H1 (cell line): ENCODE data around the gene GOLGA6L10. TPM values are rescaled to one million over a fixed set of nuclear protein-coding genes. Genes with fewer than 3 reads are reported as not detected.
"Not testable (repeated sequence)": the region's sequence is repeated elsewhere in the genome, so short reads cannot be mapped to it uniquely, and the experiment has no call there.

Experiments
- CTCF ChIA-PET: fragments of 300-600 bp; sonication (Branson Sonifier 250); formaldehyde crosslinking; loops from one replicate; lab custom pipeline; 2021; ENCODE audit not compliant: partially characterized antibody; lab: Charles Lee
- POLR2A ChIA-PET: fragments of 300-600 bp; sonication (Branson Sonifier 250); formaldehyde crosslinking; loops from one replicate; lab custom pipeline; 2021; ENCODE audit warnings: inconsistent platforms; ENCODE audit not compliant: partially characterized antibody; lab: Charles Lee
- DNase-seq, 2 experiments: peaks; one replicate each; pipeline versions ENCODE4 v3.0.0 to v3.0.0-alpha.2; 2010 to 2022; ENCODE audit warnings: low spot score in 2 of 2, low read depth in 1 of 2, mixed read lengths in 1 of 2
- FAIRE-seq: peaks from 2 replicates; lab custom pipeline; 2011; peaks lifted over from hg19 to GRCh38; lab: Jason Lieb, UNC
- H2AFZ ChIP-seq: 2 replicates; pipeline ENCODE4 v1.8.1; 2012; ENCODE audit warnings: low read length, inconsistent platforms
- H2AK5ac ChIP-seq: 2 replicates; pipeline ENCODE4 v1.6.1; 2013; ENCODE audit warnings: low read depth, low read length
- H2BK120ac ChIP-seq: replicated peaks from 2 replicates; pipeline ENCODE3; 2013; ENCODE audit warnings: low read depth, low read length, inconsistent platforms
- H2BK12ac ChIP-seq: 2 replicates; pipeline ENCODE4 v1.6.1; 2013; ENCODE audit warnings: low read depth, low read length
- H2BK15ac ChIP-seq: 2 replicates; pipeline ENCODE4 v1.6.1; 2013; ENCODE audit warnings: low read length
- H2BK20ac ChIP-seq: 2 replicates; pipeline ENCODE4 v1.6.1; 2013; ENCODE audit warnings: low read length
- H2BK5ac ChIP-seq: 2 replicates; pipeline ENCODE4 v1.6.1; 2013; ENCODE audit warnings: low read depth, low read length
- H3K14ac ChIP-seq: 2 replicates; pipeline ENCODE4 v1.6.1; 2013; ENCODE audit warnings: inconsistent platforms; ENCODE audit not compliant: insufficient read length
- H3K18ac ChIP-seq: 2 replicates; pipeline ENCODE4 v1.6.1; 2013; ENCODE audit warnings: low read length; ENCODE audit errors: extremely low read depth
- H3K23ac ChIP-seq: 2 replicates; pipeline ENCODE4 v1.6.1; 2013; ENCODE audit warnings: inconsistent platforms; ENCODE audit not compliant: insufficient read length
- H3K23me2 ChIP-seq: 2 replicates; pipeline ENCODE4 v1.6.1; 2013; ENCODE audit warnings: low read depth, low read length
- H3K27ac ChIP-seq: 2 replicates; pipeline ENCODE4 v1.6.1; 2011; ENCODE audit warnings: low read depth, low read length, inconsistent platforms
- H3K27me3 ChIP-seq, 4 experiments: replicated peaks in 1 of 4; 1 replicate in 1 of 4; 2 replicates in 3 of 4; pipeline versions ENCODE4 v1.6.1 to v1.8.1; 2011 to 2013; ENCODE audit warnings: low read length in 3 of 4, mild to moderate bottlenecking in 3 of 4, inconsistent platforms in 2 of 4, mixed read lengths in 2 of 4, moderate library complexity in 1 of 4; ENCODE audit not compliant: control insufficient read depth in 3 of 4, insufficient read depth in 3 of 4; ENCODE audit errors: extremely low read depth in 1 of 4
- H3K36me3 ChIP-seq, 4 experiments: 2 replicates each; pipeline versions ENCODE4 v1.6.1 to v1.8.1; 2011 to 2013; ENCODE audit warnings: mild to moderate bottlenecking in 4 of 4, low read length in 3 of 4, moderate library complexity in 2 of 4, control low read depth in 1 of 4, inconsistent platforms in 1 of 4; ENCODE audit not compliant: insufficient read depth in 4 of 4, control insufficient read depth in 2 of 4
- H3K4ac ChIP-seq: replicated peaks from 2 replicates; pipeline ENCODE3; 2013; ENCODE audit warnings: low read length, low read depth, mixed read lengths, inconsistent platforms; ENCODE audit not compliant: insufficient read length
- H3K4me1 ChIP-seq, 4 experiments: replicated peaks in 1 of 4; 1 replicate in 1 of 4; 2 replicates in 3 of 4; pipeline versions ENCODE4 v1.6.1 to v1.8.1; 2011 to 2013; ENCODE audit warnings: low read length in 3 of 4, inconsistent platforms in 2 of 4, mixed read lengths in 1 of 4; ENCODE audit not compliant: insufficient read depth in 4 of 4, control insufficient read depth in 3 of 4
- H3K4me2 ChIP-seq, 2 experiments: 2 replicates each; pipeline versions ENCODE4 v1.6.1 to v1.8.1; 2011 to 2013; ENCODE audit warnings: low read depth in 2 of 2, low read length in 2 of 2, control low read depth in 1 of 2, inconsistent platforms in 1 of 2, mild to moderate bottlenecking in 1 of 2; ENCODE audit not compliant: insufficient read depth in 1 of 2
- H3K4me3 ChIP-seq, 4 experiments: fragments of 200-600, 300-600 bp in 1 of 4; sonication (generic), shearing (Covaris generic), sonication (Bioruptor Twin) in 1 of 4; 2 replicates each; pipeline versions ENCODE4 v1.5.1 to v1.8.1; 2011 to 2016; ENCODE audit warnings: low read length in 4 of 4, low read depth in 3 of 4, control low read depth in 2 of 4, inconsistent platforms in 2 of 4, mild to moderate bottlenecking in 2 of 4, mixed read lengths in 1 of 4, moderate library complexity in 1 of 4; ENCODE audit not compliant: insufficient read depth in 2 of 4; ENCODE audit errors: extremely low read depth in 1 of 4
- H3K56ac ChIP-seq: replicated peaks from 2 replicates; pipeline ENCODE3; 2013; ENCODE audit warnings: low read depth, mild to moderate bottlenecking, mixed read lengths, low read length, inconsistent platforms; ENCODE audit not compliant: insufficient read length
- H3K79me1 ChIP-seq: 2 replicates; pipeline ENCODE4 v1.6.1; 2013; ENCODE audit warnings: low read depth, low read length, control low read depth
- H3K79me2 ChIP-seq, 2 experiments: 2 replicates each; pipeline versions ENCODE4 v1.6.1 to v1.8.1; 2012 to 2013; ENCODE audit warnings: low read length in 2 of 2, mild to moderate bottlenecking in 2 of 2, inconsistent platforms in 1 of 2; ENCODE audit not compliant: insufficient read depth in 2 of 2, control insufficient read depth in 1 of 2
- H3K9ac ChIP-seq, 4 experiments: replicated peaks in 1 of 4; 1 replicate in 1 of 4; 2 replicates in 3 of 4; pipeline versions ENCODE4 v1.6.1 to v1.8.1; 2011 to 2013; ENCODE audit warnings: low read depth in 3 of 4, low read length in 3 of 4, control low read depth in 2 of 4, mild to moderate bottlenecking in 2 of 4, moderate library complexity in 2 of 4, inconsistent platforms in 1 of 4; ENCODE audit errors: extremely low read depth in 1 of 4
- H3K9me3 ChIP-seq, 2 experiments: 2 replicates each; pipeline versions ENCODE4 v1.6.1 to v1.8.1; 2012 to 2013; ENCODE audit warnings: mild to moderate bottlenecking in 2 of 2, moderate library complexity in 2 of 2, control low read depth in 1 of 2, inconsistent platforms in 1 of 2, low read depth in 1 of 2, low read length in 1 of 2, mixed read lengths in 1 of 2; ENCODE audit not compliant: insufficient read depth in 2 of 2
- H4K20me1 ChIP-seq, 2 experiments: replicated peaks in 1 of 2; 2 replicates each; pipeline versions ENCODE3 to v1.8.1; 2011 to 2013; ENCODE audit warnings: inconsistent platforms in 2 of 2, low read length in 2 of 2, mild to moderate bottlenecking in 1 of 2; ENCODE audit not compliant: insufficient read depth in 2 of 2, control insufficient read depth in 1 of 2
- H4K5ac ChIP-seq: 2 replicates; pipeline ENCODE4 v1.6.1; 2013; ENCODE audit warnings: low read length, low read depth, mixed read lengths, inconsistent platforms; ENCODE audit not compliant: insufficient read length
- H4K8ac ChIP-seq: 2 replicates; pipeline ENCODE4 v1.8.0; 2013; ENCODE audit warnings: mild to moderate bottlenecking, moderate library complexity, low read length, inconsistent platforms; ENCODE audit not compliant: insufficient read depth; ENCODE audit errors: extremely low read depth
- H4K91ac ChIP-seq: replicated peaks from 2 replicates; pipeline ENCODE3; 2013; ENCODE audit warnings: low read length, mixed read lengths, inconsistent platforms; ENCODE audit not compliant: insufficient read length
- WGBS, 2 experiments: shearing (Covaris generic) in 1 of 2; methylation state at CpG; one replicate each; pipeline versions ENCODE4 v1.1.6 to v1.1.7; 2013 to 2015; ENCODE audit warnings: low lambda C conversion rate in 2 of 2, mixed read lengths in 2 of 2, inconsistent platforms in 1 of 2, low coverage in 1 of 2, missing lambda C conversion rate in 1 of 2; ENCODE audit not compliant: insufficient replicate concordance in 2 of 2, insufficient coverage in 1 of 2, insufficient read length in 1 of 2; ENCODE audit errors: extremely low coverage in 1 of 2, missing lambda C conversion rate in 1 of 2; 5-methylcytosine and 5-hydroxymethylcytosine counted together
- polyA plus RNA-seq, 7 experiments: library from polyadenylated mRNA; depleted of rRNA in 3 of 7; stranded (reverse) in 5 of 7; unstranded in 2 of 7; fragments of >200 nt in 5 of 7; fragments of 200-250 nt in 2 of 7; gene quantifications; 1 replicate in 5 of 7; 2 replicates in 1 of 7; 4 replicates in 1 of 7; pipeline versions ENCODE4 v1.2.1 to v1.2.3, GENCODE V29; 2011 to 2013; ENCODE audit warnings: missing spikeins in 2 of 7, mixed read lengths in 2 of 7
- total RNA-seq: library from RNA; stranded (reverse); fragmentation: NEBNext Ultra II Directional; extraction: Animal tissue kit (Norgen Biotek cat#: 25700); gene quantifications from 2 replicates; pipeline ENCODE4 v1.2.1, GENCODE V29; 2021

Gene GOLGA6L10
- total and polyA plus RNA-seq, 2 of the 8 experiments (the other 6 are each of a cell fraction or from before 2014, with no cell fraction given) = 0.91 to 4.0 TPM

DNA sequence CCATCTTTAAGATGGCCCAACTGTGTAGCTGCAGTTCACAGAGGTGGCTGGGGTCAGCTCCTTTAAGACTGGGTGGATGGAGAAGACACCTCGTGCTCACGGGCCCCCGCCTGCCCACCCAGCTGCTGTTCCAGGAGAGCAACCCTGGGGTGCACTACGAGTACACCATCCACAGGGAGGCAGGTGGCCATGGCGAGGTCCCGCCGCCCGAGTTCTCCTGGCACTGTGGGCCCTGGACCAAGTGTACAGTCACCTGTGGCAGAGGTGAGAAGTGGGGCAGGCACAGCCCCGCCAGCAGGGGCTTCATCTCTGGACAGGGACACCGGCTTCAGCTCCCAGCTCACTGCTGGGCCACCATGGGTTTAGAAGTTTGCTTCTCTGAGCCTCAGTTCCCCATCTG, 26.8 kb downstream of the GOLGA6L10 start:
- H3K23me2 ChIP-seq, H3K9ac ChIP-seq, H2BK15ac ChIP-seq, H3K4me1 ChIP-seq, H3K79me2 ChIP-seq, H2BK120ac ChIP-seq, H3K27ac ChIP-seq, H3K56ac ChIP-seq, H2BK20ac ChIP-seq, CTCF ChIA-PET, FAIRE-seq, H2AK5ac ChIP-seq, H3K36me3 ChIP-seq, H3K4me3 ChIP-seq, H3K14ac ChIP-seq, H3K27me3 ChIP-seq, POLR2A ChIA-PET, H4K20me1 ChIP-seq, H3K23ac ChIP-seq, H3K79me1 ChIP-seq, H2AFZ ChIP-seq, H4K5ac ChIP-seq, H3K9me3 ChIP-seq, H3K4ac ChIP-seq, H2BK5ac ChIP-seq, H3K18ac ChIP-seq, H3K4me2 ChIP-seq, H2BK12ac ChIP-seq, DNase-seq, H4K8ac ChIP-seq, H4K91ac ChIP-seq: not testable (repeated sequence)
- no CpG with 5 or more reads among the region's 10 CpGs for WGBS, 2 experiments

DNA sequence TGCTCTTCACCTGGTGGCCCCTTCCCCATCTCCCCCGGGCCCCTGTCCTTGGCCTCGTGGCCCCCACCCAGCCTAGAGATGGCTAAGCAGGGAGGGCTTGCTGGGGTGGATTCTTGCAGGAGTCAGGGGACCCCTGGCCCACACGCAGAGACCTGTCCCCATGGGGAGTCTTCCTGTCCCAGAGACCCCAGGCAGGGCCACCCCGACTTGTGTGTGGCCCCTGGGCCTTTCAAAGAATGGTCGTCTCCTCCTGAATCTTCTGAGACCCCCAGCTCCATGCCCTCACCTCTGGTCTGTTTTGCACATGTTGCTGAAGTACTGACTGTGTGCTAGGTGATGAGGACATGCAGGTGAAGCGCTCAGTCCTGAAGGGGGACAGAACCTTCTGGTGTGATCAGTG, 28.4 kb downstream of the GOLGA6L10 start:
- H3K23me2 ChIP-seq, H3K9ac ChIP-seq, H3K4me2 ChIP-seq, H2BK120ac ChIP-seq, H3K9me3 ChIP-seq, H4K20me1 ChIP-seq, H2BK20ac ChIP-seq, CTCF ChIA-PET, H3K79me1 ChIP-seq, H3K79me2 ChIP-seq, H3K27me3 ChIP-seq, H2AFZ ChIP-seq, H4K8ac ChIP-seq, DNase-seq, H3K36me3 ChIP-seq, H2BK12ac ChIP-seq, POLR2A ChIA-PET, H3K4me1 ChIP-seq, H2BK5ac ChIP-seq, H3K23ac ChIP-seq, H3K4me3 ChIP-seq, H3K4ac ChIP-seq, H3K56ac ChIP-seq, H2BK15ac ChIP-seq, H2AK5ac ChIP-seq, H4K91ac ChIP-seq, H4K5ac ChIP-seq, H3K14ac ChIP-seq, H3K27ac ChIP-seq, FAIRE-seq, H3K18ac ChIP-seq: not testable (repeated sequence)
- WGBS, 2 experiments = 100% methylated on average over 1 of the region's 6 CpGs; no CpG with 5 or more reads in 1 of the 2 experiments
